SK-N-SH (cell line): Measurements from ENCODE around the gene GRAMD2A.

Experiments
- JUND ChIP-seq: IDR thresholded peaks from 2 replicates; pipeline ENCODE4 v1.4.0; 2012
- RAD21 ChIP-seq: IDR thresholded peaks from 2 replicates; pipeline ENCODE4 v1.6.1; 2012; ENCODE audit warnings: mild to moderate bottlenecking, low read length
- RCOR1 ChIP-seq: fragments of 150-350 bp; IDR thresholded peaks from 2 replicates; pipeline ENCODE4 v1.6.1; 2017; ENCODE audit warnings: antibody characterized with exemption, low read length

GRCh38 chr15:72116731-72117485 is 80.7 kb downstream of the GRAMD2A start:
- TF ChIP-seq RAD21 (no peak), RCOR1 (no peak), JUND (no peak)
